ENCODE data around the gene PPP1R12B. TPM values are rescaled to one million over a fixed set of nuclear protein-coding genes. Genes with fewer than 3 reads are reported as not detected.

Gene PPP1R12B
- total and polyA plus RNA-seq, 2 donors (not counting 3 experiments of a cell fraction or from before 2014, with no cell fraction given) = 8.4 to 11.5 TPM

DNA sequence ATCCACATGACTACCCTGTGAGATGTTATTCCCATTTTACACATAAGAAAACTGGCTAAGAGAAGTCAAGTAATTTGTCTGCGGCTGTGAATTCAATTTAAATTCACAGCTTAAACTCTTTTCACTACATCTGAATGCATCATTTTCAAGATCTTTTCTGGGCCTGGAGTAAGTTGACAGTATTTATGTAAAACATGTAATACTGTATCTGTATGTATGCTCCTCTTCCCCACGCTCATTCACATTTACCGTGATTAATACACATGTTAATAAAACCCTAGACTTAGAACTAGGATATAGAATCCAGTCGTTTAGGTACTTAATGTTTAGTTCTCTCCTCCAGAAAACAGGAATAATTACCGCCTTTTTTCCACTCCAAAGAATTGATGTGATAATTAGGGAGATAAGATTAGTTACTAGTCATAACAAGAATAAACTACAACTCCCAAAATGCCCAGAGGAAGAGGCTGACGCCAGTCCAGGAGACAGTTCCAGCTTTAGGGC is 442 bp upstream of the PPP1R12B start:
- H3K27me3 ChIP-seq (ENCODE audit: control insufficient read depth in 2 of 2, insufficient read depth in 2 of 2, low read length in 2 of 2) = no peaks in the 10 kb centered on the region
- H3K4me1 ChIP-seq (ENCODE audit: control insufficient read depth, extremely low read depth, insufficient read depth, low read length) = peaks cover 7% of the 10 kb centered on the region
- peaks cover 7% of the 10 kb centered on the region for H3K79me2 ChIP-seq (ENCODE audit: control insufficient read depth, insufficient read depth, low read length)
- FAIRE-seq (no peak), DNase-seq (ENCODE audit: low read depth, low spot score) (no peak)
- no peak overlapping the region for H3K9ac ChIP-seq (replicated peaks; ENCODE audit: extremely low read depth, insufficient read depth, low read length)
- no peaks in the 10 kb centered on the region for H4K20me1 ChIP-seq (replicated peaks; ENCODE audit: control insufficient read depth, extremely low read depth, insufficient read depth, low read length)
- POLR2A ChIA-PET = no interaction called here
- intact Hi-C loops (cut with micrococcal nuclease) = loop anchor here (5.0 to 10.0 kb wide), 2 partner anchors 114 to 617 kb away; partner anchors contain the start of gene CYB5R1
- no peaks in the 10 kb centered on the region for H3K9me3 ChIP-seq (replicated peaks; ENCODE audit: control insufficient read depth, insufficient read depth, low read length)
- H2AFZ ChIP-seq (ENCODE audit: low read depth, low read length) = peak overlapping the region; percentile 23
- TF ChIP-seq JUN (IDR thresholded peaks at IDR 0.05; ENCODE audit: borderline replicate concordance, insufficient read depth, insufficient read length, low read depth) (peak; percentile 4), GATA2 (IDR thresholded peaks at IDR 0.05; ENCODE audit: insufficient read depth, insufficient read length, low read depth, low read length) (no peak), MYC (IDR thresholded peaks at IDR 0.05; ENCODE audit: low read depth, low read length) (no peak), POLR2AphosphoS5 (IDR thresholded peaks at IDR 0.05; ENCODE audit: insufficient read depth, low read depth, low read length) (no peak), EZH2 (IDR thresholded peaks at IDR 0.05; ENCODE audit: borderline replicate concordance, low read depth, low read length, severe bottlenecking) (no peak)
- TF ChIP-seq, protein P1, sequence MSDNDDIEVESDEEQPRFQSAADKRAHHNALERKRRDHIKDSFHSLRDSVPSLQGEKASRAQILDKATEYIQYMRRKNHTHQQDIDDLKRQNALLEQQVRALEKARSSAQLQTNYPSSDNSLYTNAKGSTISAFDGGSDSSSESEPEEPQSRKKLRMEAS (IDR thresholded peaks at IDR 0.05; ENCODE audit: insufficient read depth, insufficient read length) = no peak
- dilution Hi-C loops (cut with MboI; ENCODE audit: extremely low pct_ligation_motif_present, low sequenced_read_pairs) = no loop called here
- no peaks in the 10 kb centered on the region for H3K36me3 ChIP-seq (ENCODE audit: control insufficient read depth in 2 of 2, extremely low read depth in 1 of 2, insufficient read depth in 2 of 2, low read length in 2 of 2)
- H3K27ac ChIP-seq (ENCODE audit: insufficient read depth, low read depth, low read length) = no peak overlapping the region
- H3K4me2 ChIP-seq (ENCODE audit: insufficient read depth, low read length) = peak overlapping the region; percentile 48
- no TSS peak for BruUV-seq (replicated peaks)
- no peaks in the 10 kb centered on the region for H3K9me1 ChIP-seq (replicated peaks; ENCODE audit: control insufficient read depth, extremely low read depth, insufficient read depth, low read length)
- no peak overlapping the region for H3K4me3 ChIP-seq (replicated peaks in 1 of 3; ENCODE audit: insufficient read depth in 1 of 3, low read depth in 1 of 3, low read length in 3 of 3)
- CTCF ChIA-PET = interaction anchor here (1.4 to 4.2 kb wide), 2 partner anchors 224 to 372 kb away, joined by 3 to 14 read pairs; no protein-coding TSS in a partner anchor
